COLO829 (cell line): ENCODE measurements around the gene ST3GAL4.

ENCODE experiments used
- DNase-seq: peaks from one replicate; pipeline ENCODE4 v3.0.0; 2012; ENCODE audit warnings: low spot score

Gene ST3GAL4

GRCh38 chr11:126426820-126427749 lies 71.6 kb downstream of the ST3GAL4 start:
- DNase-seq, result no peak

DNA sequence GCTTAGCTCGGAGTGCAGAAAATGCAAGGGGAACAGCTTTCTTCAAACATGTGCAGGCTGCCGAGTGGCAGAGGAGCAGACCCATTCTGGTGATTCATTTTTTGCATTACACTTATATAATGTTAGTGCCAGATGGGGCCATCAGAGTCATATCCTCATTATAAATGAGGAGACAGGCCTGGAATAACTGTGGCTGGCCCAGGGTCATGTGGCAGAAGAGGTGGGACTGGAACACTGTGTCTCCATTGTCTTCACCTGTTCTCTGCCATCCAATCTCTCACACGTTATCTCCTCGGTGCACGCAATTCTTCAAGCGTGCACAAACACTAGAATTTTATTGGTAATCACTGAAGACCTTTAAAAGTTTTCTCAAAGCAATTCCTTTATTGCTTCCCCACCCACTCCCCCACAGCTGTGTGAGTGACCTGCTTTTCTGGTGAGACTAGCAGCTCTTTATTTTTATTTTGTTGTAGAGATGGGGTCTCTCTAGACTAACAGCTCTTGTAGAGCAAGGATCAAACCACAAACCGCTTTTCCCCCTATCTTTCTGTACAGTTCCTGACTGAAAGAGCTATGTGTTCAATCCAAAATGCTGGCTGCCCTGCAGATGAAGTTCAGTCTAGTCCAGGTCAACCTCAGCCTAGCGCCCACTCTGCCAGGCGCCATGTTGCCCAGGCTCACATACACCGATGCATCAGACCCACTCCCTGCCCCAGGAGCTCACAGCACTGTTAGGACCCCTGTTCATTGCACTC lies 75.3 kb downstream of the ST3GAL4 start:
- peak; percentile 69 for DNase-seq

- peak; percentile 92 for DNase-seq
These were observed 76.0 kb downstream of the ST3GAL4 start for GRCh38 chr11:126431401-126432064.

- DNase-seq, result no peak
These were observed 76.6 kb downstream of the ST3GAL4 start for GRCh38 chr11:126432065-126432461.

GRCh38 chr11:126432525-126432924 lies 77.0 kb downstream of the ST3GAL4 start:
- no peak for DNase-seq

DNA sequence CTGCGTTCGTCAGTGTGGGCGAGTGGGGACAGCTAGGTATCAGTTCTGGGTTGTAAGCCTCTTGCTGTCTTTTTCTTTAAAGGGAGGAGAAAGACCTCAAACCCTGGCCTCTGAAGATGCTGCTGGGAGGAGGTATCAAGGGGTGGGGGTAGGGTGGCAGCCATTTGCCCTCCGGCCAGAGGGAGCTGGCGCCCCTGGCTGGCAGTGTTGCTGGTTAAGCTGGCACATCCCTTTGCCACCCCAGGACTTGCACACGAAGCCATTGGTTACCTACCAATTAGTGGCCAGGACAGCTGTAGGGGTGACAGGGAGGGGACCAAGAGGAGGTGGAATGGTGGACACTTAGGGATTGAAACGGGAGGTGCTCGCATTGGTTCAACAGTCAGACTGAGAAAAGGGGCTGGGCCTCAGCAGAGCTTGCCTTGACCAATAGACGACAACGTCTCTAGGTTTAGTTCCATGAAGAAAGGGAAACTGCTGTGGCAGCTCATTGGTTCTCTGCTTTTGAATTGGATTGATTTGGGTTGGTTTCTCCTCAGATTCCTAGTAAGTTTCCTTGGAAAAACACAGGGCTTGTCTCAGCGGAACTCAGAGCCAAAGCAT lies 77.9 kb downstream of the ST3GAL4 start:
- no peak for DNase-seq

DNA sequence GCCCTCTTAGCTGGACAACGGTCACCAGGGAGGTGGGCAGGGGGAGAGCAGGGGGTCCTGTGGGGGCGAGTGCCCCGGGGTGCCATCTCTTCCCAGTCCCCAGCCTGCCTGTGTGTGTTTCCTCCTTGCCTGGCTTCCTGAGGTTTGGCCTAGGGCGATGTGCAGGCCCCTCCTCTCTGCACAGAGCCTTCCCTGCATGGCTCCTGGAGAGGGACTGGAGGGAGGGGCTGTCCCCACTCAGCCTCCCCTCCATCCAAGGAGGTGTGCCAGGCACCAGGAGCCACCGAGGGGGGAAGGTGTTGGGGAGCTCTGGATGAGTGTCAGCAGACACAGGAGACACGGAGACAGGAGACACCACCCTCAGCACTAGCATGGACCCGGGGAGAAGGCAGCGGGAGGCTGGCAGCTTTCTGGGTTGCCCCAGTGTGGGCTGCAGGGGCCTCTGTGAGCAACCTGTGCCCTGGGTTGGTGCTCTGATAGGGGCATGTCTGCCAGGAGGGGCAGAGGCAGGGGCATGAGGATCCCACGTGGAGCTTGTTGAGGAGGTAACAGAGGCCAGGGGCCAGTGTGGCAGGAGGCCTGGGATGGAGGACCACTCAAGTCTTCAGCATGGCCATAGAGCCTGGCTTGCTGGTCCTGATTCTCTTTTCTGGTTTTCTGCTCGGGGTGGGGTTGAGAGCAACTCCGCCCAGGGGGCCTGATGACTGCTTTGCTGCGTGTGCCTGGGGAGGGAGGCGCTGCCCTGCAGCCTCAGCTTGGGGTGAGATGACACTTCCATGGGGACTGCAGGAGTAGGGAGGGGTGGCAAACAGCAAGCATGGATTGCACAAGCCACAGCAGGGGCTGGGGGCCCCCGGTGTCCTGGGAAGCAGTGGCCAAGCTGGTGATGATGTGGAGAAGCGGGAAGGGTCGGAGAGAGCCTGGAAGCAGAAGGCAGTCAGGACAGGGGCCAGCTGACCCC lies 78.8 kb downstream of the ST3GAL4 start:
- no peak for DNase-seq

GRCh38 chr11:126434950-126435335 lies 79.5 kb downstream of the ST3GAL4 start:
- no peak for DNase-seq

- no peak for DNase-seq
These were observed 80.8 kb downstream of the ST3GAL4 start for GRCh38 chr11:126436209-126436755.

- no peak for DNase-seq
These were observed 82.2 kb downstream of the ST3GAL4 start for GRCh38 chr11:126437731-126438130.

- DNase-seq, result no peak
These were observed 82.8 kb downstream of the ST3GAL4 start for GRCh38 chr11:126438272-126438671.

- no peak for DNase-seq
These were observed 83.2 kb downstream of the ST3GAL4 start for GRCh38 chr11:126438691-126439090.

DNA sequence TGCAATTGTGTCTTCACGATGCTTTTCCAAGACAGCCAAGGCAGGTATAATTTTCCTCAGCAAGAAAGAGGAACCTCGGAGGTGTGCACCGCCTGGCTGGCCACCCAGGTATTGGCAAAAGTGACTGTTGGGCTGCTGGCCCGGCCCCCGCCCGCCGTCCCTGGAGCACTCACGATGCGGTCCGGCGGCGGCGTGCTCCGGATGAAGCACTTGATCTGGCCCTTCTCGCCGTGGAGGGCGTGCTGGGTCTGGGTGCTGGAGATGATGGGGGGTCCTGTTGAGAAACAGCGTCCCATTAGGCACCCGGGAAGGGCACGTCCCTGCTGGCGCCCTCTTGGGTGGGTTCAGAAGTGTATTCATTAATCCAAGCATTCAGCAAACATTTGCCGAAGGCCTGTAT lies 84.8 kb downstream of the ST3GAL4 start:
- DNase-seq, result no peak

- peak; percentile 77 for DNase-seq
These were observed 85.5 kb downstream of the ST3GAL4 start for GRCh38 chr11:126440792-126441514.

- no peak for DNase-seq
These were observed 87.6 kb downstream of the ST3GAL4 start for GRCh38 chr11:126443120-126443519.

DNA sequence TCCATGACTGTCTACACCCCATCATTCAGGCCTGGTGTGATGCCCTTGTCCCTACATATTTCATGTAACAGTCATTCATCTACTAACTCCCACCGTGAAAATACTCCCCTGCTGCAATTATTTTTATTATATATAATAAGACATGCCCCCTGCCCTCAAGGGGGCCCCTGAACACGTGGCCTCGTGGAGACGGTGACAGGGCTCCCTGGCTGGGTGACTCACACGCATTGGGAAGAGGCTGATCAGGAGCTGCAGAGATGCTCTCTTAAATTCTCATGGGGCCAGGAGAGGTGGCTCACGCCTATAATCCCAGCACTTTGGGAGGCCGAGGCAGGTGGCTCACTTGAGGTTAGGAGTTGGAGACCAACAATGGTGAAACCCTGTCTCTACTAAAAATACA lies 88.6 kb downstream of the ST3GAL4 start:
- DNase-seq, result no peak

- no peak for DNase-seq
These were observed 91.1 kb downstream of the ST3GAL4 start for GRCh38 chr11:126446581-126446980.

DNA sequence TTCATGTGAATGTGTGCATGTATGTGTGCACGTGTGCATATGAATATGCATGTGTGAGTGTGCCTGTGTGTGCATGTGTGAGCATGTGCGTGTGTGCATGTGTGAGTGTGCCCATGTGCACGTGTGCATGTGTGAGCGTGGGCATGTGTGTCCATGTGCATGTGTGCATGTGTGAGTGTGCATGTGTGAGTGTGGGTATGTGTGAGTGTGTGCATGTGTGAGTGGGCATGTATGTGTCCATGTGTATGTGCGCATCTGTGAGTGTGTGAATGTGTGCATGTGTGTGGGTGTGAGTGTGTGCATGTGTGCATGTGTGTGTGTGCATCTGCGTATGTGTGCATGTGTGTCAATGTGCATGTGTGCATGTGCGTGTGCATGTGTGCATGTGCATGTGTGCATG lies 94.7 kb downstream of the ST3GAL4 start:
- no peak for DNase-seq

DNA sequence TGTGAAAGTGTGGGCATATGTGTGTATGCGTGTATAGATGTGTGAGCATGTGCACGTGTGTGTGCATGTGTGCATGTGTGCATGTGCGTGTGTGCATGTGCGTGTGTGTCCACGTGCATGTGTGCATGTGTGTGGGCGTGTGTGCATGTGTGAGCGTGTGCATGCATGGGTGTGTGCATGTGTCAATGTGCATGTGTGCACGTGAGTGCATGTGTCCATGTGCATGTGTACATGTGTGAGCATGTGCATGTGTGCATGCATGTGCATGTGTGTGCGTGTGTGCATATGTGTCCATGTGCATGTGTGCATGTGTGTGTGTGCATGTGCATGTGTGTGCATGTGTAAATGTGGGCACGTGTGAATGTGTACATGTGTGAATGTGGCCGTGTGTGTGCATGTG lies 95.3 kb downstream of the ST3GAL4 start:
- DNase-seq, result no peak

DNA sequence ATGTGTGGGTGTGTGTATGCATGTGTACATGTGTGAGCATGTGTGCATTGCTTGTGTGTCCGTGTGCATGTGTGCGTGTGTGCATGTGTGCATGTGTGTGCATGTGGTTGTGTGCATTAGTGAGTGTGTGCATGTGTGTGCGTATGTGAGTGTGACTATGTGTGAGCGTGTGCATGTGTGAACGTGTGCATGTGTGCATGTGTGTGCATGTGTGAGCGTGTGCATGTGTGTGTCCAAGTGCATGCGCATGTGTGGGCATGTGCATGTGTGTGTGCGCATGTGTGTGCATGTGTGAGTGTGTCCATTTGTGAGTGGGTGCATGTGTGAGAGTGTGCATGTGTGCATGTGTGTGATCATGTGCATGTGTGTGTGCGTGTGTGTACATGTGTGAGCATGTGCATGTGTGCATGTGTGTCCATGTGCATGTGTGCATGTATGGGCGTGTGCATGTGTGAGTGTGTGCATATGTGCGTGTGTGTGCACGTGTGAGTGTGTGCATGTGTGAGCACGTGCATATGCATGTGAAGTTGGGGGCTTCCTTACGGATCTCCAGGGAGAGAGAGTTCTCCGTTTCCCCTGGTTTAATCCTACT lies 95.8 kb downstream of the ST3GAL4 start:
- no peak for DNase-seq
